ENCODE results near the gene PGLYRP3. TPM values are rescaled to one million over a fixed set of nuclear protein-coding genes. Genes with fewer than 3 reads are reported as not detected.

The PGLYRP3 gene
- total and polyA plus RNA-seq, 9 of the 15 experiments (the other 6 are each of a cell fraction or from before 2014, with no cell fraction given) = not detected

GRCh38 chr1:153357076-153357852 lies 44.5 kb upstream of the PGLYRP3 start:
- Histone ChIP-seq H3K27me3 (ENCODE audit: control insufficient read depth in 2 of 2, insufficient read depth in 2 of 2, low read length in 2 of 2) (peaks cover 4 to 41% of the 10 kb centered on the region in 2 experiments; a peak in 4 of 5 replicates), H3K9me3 (replicated peaks; ENCODE audit: control insufficient read depth, insufficient read depth, low read depth, low read length) (no peaks in the 10 kb centered on the region), H3K9ac (ENCODE audit: insufficient read depth in 1 of 2, low read depth in 2 of 2, low read length in 2 of 2) (no peak overlapping the region), H3K79me2 (ENCODE audit: control insufficient read depth, insufficient read depth, low read length) (no peaks in the 10 kb centered on the region), H3K27ac (ENCODE audit: extremely low read depth, low read depth, low read length) (no peak overlapping the region), H3K36me3 (ENCODE audit: control insufficient read depth, insufficient read depth, low read length) (no peaks in the 10 kb centered on the region), H3K4me2 (ENCODE audit: insufficient read depth, low read length) (no peak overlapping the region), H3K4me1 (replicated peaks in 1 of 2; ENCODE audit: control insufficient read depth in 2 of 2, insufficient read depth in 2 of 2, low read length in 2 of 2) (peaks cover 0 to 5% of the 10 kb centered on the region in 2 experiments; a peak in 1 of 5 replicates), H3K9me1 (ENCODE audit: control insufficient read depth, insufficient read depth, low read length) (no peaks in the 10 kb centered on the region), H4K20me1 (replicated peaks; ENCODE audit: control insufficient read depth, insufficient read depth, low read length) (peaks cover 3% of the 10 kb centered on the region; the same call in 1 of the 2 replicates), H2AFZ (ENCODE audit: low read depth, low read length) (no peak overlapping the region), H3K4me3 (no peak overlapping the region)
- in situ Hi-C loops (cut with MboI) = loop anchor here (10.0 kb wide), 1 partner anchor 398 kb away; no protein-coding TSS in a partner anchor
- ChIA-PET POLR2A (interaction anchor here (0.6 to 1.4 kb wide), 5 partner anchors 10 to 257 kb away, joined by 3 to 4 read pairs (median 3); no protein-coding TSS in a partner anchor), CTCF (ENCODE audit: low intra/inter-chr PET ratio) (interaction anchor here (0.7 to 2.0 kb wide), 2 partner anchors 138 to 968 kb away, joined by 4 to 13 read pairs; no protein-coding TSS in a partner anchor)
- intact Hi-C loops (cut with micrococcal nuclease) = loop anchor here (10.0 kb wide), 2 partner anchors 408 to 628 kb away; partner anchors contain the start of gene RAB13
- FAIRE-seq (no peak), DNase-seq (ENCODE audit: extremely low read depth in 1 of 4, low spot score in 3 of 4) (no peak), ATAC-seq (no peak)
- no TSS peak for BruUV-seq (replicated peaks)
- 3% methylated on average over 10 of the region's 10 CpGs for WGBS (ENCODE audit: insufficient coverage, low coverage, missing lambda C conversion rate)
- TF ChIP-seq ZNF699 (CRISPR knock-in tag; IDR thresholded peaks at IDR 0.05; ENCODE audit: insufficient replicate concordance) (no peak), DPF2 (IDR thresholded peaks at IDR 0.05) (no peak), ZNF695 (CRISPR knock-in tag; IDR thresholded peaks at IDR 0.05) (no peak), SRSF9 (IDR thresholded peaks at IDR 0.05; ENCODE audit: borderline replicate concordance, low read depth, low read length) (no peak), FOXA3 (CRISPR knock-in tag; conservative IDR thresholded peaks at IDR 0.05 in 1 of 2, IDR thresholded peaks at IDR 0.05 in 1 of 2) (no peak), SP2 (IDR thresholded peaks at IDR 0.05; ENCODE audit: extremely low read depth, low read depth, low read length, poor library complexity, severe bottlenecking) (no peak), CXXC5 (CRISPR knock-in tag; IDR thresholded peaks at IDR 0.05) (no peak), PPARD (CRISPR knock-in tag; IDR thresholded peaks at IDR 0.05) (no peak), HDAC6 (IDR thresholded peaks at IDR 0.05; ENCODE audit: low read depth, low read length) (no peak), CBX5 (IDR thresholded peaks at IDR 0.05; ENCODE audit: borderline replicate concordance, low read depth) (no peak), TSC22D4 (tag; IDR thresholded peaks at IDR 0.05) (no peak), ARID2 (IDR thresholded peaks at IDR 0.05) (no peak)
- TF ChIP-seq, protein P1, sequence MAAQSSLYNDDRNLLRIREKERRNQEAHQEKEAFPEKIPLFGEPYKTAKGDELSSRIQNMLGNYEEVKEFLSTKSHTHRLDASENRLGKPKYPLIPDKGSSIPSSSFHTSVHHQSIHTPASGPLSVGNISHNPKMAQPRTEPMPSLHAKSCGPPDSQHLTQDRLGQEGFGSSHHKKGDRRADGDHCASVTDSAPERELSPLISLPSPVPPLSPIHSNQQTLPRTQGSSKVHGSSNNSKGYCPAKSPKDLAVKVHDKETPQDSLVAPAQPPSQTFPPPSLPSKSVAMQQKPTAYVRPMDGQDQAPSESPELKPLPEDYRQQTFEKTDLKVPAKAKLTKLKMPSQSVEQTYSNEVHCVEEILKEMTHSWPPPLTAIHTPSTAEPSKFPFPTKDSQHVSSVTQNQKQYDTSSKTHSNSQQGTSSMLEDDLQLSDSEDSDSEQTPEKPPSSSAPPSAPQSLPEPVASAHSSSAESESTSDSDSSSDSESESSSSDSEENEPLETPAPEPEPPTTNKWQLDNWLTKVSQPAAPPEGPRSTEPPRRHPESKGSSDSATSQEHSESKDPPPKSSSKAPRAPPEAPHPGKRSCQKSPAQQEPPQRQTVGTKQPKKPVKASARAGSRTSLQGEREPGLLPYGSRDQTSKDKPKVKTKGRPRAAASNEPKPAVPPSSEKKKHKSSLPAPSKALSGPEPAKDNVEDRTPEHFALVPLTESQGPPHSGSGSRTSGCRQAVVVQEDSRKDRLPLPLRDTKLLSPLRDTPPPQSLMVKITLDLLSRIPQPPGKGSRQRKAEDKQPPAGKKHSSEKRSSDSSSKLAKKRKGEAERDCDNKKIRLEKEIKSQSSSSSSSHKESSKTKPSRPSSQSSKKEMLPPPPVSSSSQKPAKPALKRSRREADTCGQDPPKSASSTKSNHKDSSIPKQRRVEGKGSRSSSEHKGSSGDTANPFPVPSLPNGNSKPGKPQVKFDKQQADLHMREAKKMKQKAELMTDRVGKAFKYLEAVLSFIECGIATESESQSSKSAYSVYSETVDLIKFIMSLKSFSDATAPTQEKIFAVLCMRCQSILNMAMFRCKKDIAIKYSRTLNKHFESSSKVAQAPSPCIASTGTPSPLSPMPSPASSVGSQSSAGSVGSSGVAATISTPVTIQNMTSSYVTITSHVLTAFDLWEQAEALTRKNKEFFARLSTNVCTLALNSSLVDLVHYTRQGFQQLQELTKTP (IDR thresholded peaks at IDR 0.05; ENCODE audit: low read depth in 1 of 2, partially characterized antibody in 2 of 2) = no peak
- TF ChIP-seq, protein P2, sequence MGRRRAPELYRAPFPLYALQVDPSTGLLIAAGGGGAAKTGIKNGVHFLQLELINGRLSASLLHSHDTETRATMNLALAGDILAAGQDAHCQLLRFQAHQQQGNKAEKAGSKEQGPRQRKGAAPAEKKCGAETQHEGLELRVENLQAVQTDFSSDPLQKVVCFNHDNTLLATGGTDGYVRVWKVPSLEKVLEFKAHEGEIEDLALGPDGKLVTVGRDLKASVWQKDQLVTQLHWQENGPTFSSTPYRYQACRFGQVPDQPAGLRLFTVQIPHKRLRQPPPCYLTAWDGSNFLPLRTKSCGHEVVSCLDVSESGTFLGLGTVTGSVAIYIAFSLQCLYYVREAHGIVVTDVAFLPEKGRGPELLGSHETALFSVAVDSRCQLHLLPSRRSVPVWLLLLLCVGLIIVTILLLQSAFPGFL (CRISPR knock-in tag; IDR thresholded peaks at IDR 0.05) = no peak

Data from K562 (cell line).